IPS-18a (cell line): Measurements from ENCODE around the gene TDRKH.

Experiments used
- H3K27ac ChIP-seq: one replicate; pipeline ENCODE4 v1.5.1; 2013; ENCODE audit warnings: low read length
- H3K27me3 ChIP-seq: one replicate; pipeline ENCODE4 v1.6.1; 2013; ENCODE audit warnings: mild to moderate bottlenecking, low read length; ENCODE audit not compliant: control insufficient read depth, insufficient read depth
- H3K36me3 ChIP-seq: one replicate; pipeline ENCODE4 v1.6.1; 2013; ENCODE audit warnings: low read depth, low read length; ENCODE audit not compliant: control insufficient read depth
- H3K4me1 ChIP-seq: one replicate; pipeline ENCODE4 v1.6.1; 2013; ENCODE audit warnings: low read depth, low read length; ENCODE audit not compliant: control insufficient read depth
- H3K4me3 ChIP-seq: one replicate; pipeline ENCODE4 v1.5.1; 2013; ENCODE audit warnings: low read length
- H3K9ac ChIP-seq: one replicate; pipeline ENCODE4 v1.6.1; 2013; ENCODE audit warnings: mild to moderate bottlenecking, low read length, moderate library complexity
- H3K9me3 ChIP-seq: one replicate; pipeline ENCODE4 v1.6.1; 2013; ENCODE audit warnings: low read depth, low read length; ENCODE audit not compliant: control insufficient read depth

TDRKH gene

DNA sequence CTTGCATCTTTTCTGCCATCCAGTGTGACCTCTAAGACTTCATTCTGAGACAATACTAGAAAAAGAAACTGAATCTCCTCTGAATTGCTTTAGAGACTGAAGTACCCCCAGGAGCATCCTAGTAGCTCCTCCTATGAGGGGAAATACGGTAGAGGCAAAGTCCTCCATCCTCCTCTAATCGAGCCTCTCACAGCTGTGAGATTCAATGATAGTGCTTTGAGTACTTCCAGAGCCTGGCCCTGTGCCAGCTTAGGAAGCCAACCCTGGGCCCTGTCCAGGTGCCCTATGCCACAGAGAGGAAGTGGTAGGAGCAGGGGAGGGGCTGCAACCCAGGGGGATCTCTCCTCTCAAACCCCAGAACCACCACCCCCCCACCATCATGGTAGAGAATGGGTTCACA, 30.6 kb upstream of the TDRKH start:
- Histone ChIP-seq H3K9ac (no peak overlapping the region), H3K9me3 (no peaks in the 10 kb centered on the region), H3K27ac (no peak overlapping the region), H3K27me3 (no peaks in the 10 kb centered on the region), H3K4me3 (no peak overlapping the region), H3K36me3 (no peaks in the 10 kb centered on the region), H3K4me1 (peaks cover 8% of the 10 kb centered on the region)

- Histone ChIP-seq H3K27me3 (no peaks in the 10 kb centered on the region), H3K4me1 (peaks cover 4% of the 10 kb centered on the region), H3K4me3 (no peak overlapping the region), H3K9me3 (no peaks in the 10 kb centered on the region), H3K27ac (no peak overlapping the region), H3K36me3 (no peaks in the 10 kb centered on the region), H3K9ac (no peak overlapping the region)
Observed at GRCh38 chr1:151819976-151820623, 29.8 kb upstream of the TDRKH start.

DNA sequence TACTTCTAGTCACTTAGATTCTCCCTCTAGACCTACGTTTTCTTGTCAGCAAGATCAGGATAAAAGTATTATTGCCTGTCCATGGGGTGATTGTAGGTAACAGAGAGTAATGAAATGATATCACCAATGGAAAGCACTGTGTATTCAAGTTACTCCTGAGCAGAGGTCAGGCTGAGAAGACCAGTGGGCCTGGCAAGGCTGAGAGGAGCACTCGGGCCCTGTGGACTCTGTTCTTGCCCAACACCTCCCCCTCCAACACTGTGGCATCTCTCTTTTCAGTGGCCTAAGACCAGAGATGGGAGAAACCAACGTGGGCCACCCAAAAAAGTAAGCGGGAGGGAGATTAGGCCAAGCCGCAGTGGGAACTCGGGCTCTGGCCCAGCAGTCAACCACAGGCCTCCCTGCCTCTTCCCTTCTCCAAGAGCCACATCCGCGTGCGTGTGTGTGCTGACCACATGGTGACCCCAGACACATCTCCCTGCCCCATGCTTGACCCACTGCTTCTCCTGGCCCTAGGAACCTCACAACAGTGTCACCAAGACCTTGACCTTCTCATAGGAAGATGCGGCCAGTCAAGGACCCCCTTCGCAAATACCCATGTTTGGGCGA, 29.0 kb upstream of the TDRKH start:
- no peak overlapping the region for H3K9ac ChIP-seq
- no peaks in the 10 kb centered on the region for H3K9me3 ChIP-seq
- no peak overlapping the region for H3K4me3 ChIP-seq
- no peak overlapping the region for H3K27ac ChIP-seq
- H3K4me1 ChIP-seq = peaks cover 4% of the 10 kb centered on the region
- no peaks in the 10 kb centered on the region for H3K36me3 ChIP-seq
- no peaks in the 10 kb centered on the region for H3K27me3 ChIP-seq

- Histone ChIP-seq H3K36me3 (no peaks in the 10 kb centered on the region), H3K4me3 (no peak overlapping the region), H3K9ac (no peak overlapping the region), H3K4me1 (peaks cover under 1% of the 10 kb centered on the region), H3K9me3 (no peaks in the 10 kb centered on the region), H3K27me3 (no peaks in the 10 kb centered on the region), H3K27ac (no peak overlapping the region)
Observed at GRCh38 chr1:151817353-151817730, 27.0 kb upstream of the TDRKH start.

DNA sequence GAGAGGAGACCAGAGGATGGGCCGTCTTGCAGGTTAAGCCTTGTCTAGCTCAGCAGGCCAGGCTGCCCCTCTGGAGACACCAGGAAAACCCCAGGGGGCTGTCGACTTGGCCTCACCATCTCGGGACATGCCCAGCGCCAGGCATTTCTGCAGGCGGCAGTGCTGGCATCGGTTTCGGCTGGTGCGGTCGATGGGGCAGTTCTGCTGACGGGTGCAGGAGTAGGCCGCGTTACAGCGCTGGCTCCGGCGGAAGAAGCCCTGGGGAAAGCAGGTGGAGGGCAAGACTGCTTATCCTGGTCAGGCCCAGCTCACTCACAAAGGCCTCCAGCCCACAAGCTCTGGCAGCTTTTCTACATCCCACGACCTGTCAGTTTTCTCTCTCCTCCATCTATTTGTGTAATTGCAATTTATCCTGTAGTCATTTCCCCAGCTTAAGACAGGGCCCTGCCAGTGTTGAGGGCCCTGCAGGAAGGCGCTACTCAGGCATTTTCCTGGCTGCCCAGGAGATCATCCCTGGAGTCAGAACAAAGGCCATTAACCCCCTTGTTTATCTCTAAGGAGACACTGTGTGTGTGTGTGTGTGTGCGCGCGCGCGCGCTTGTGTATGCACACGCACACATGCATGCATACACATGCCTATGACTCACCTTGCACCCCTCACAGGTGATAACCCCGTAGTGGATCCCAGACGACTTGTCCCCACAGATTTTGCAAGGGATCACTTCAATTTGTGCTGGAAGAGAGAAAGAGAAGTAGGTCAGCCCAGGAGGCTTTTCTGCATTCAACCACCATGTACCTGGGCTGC, 26.4 kb upstream of the TDRKH start:
- H3K27ac ChIP-seq = no peak overlapping the region

GRCh38 chr1:151815716-151816327, 25.5 kb upstream of the TDRKH start:
- no peaks in the 10 kb centered on the region for H3K27me3 ChIP-seq
- H3K36me3 ChIP-seq = no peaks in the 10 kb centered on the region
- no peak overlapping the region for H3K27ac ChIP-seq
- H3K4me1 ChIP-seq = no peaks in the 10 kb centered on the region
- H3K4me3 ChIP-seq = no peak overlapping the region
- H3K9me3 ChIP-seq = no peaks in the 10 kb centered on the region
- H3K9ac ChIP-seq = no peak overlapping the region

More for the DNA sequence above, 26.4 kb upstream of the TDRKH start:
- H3K4me1 ChIP-seq = no peaks in the 10 kb centered on the region
- no peaks in the 10 kb centered on the region for H3K9me3 ChIP-seq
- no peak overlapping the region for H3K4me3 ChIP-seq
- H3K36me3 ChIP-seq = no peaks in the 10 kb centered on the region
- H3K9ac ChIP-seq = no peak overlapping the region
- no peaks in the 10 kb centered on the region for H3K27me3 ChIP-seq

- no peak overlapping the region for H3K27ac ChIP-seq
Observed at GRCh38 chr1:151814971-151815545, 24.8 kb upstream of the TDRKH start.

GRCh38 chr1:151814426-151814825, 24.1 kb upstream of the TDRKH start:
- Histone ChIP-seq H3K4me1 (no peaks in the 10 kb centered on the region), H3K27ac (no peak overlapping the region), H3K27me3 (no peaks in the 10 kb centered on the region), H3K9ac (no peak overlapping the region), H3K4me3 (no peak overlapping the region), H3K36me3 (no peaks in the 10 kb centered on the region), H3K9me3 (no peaks in the 10 kb centered on the region)

More at GRCh38 chr1:151814971-151815545, 24.8 kb upstream of the TDRKH start:
- Histone ChIP-seq H3K36me3 (no peaks in the 10 kb centered on the region), H3K27me3 (no peaks in the 10 kb centered on the region), H3K4me3 (no peak overlapping the region), H3K9me3 (no peaks in the 10 kb centered on the region), H3K9ac (no peak overlapping the region), H3K4me1 (no peaks in the 10 kb centered on the region)

DNA sequence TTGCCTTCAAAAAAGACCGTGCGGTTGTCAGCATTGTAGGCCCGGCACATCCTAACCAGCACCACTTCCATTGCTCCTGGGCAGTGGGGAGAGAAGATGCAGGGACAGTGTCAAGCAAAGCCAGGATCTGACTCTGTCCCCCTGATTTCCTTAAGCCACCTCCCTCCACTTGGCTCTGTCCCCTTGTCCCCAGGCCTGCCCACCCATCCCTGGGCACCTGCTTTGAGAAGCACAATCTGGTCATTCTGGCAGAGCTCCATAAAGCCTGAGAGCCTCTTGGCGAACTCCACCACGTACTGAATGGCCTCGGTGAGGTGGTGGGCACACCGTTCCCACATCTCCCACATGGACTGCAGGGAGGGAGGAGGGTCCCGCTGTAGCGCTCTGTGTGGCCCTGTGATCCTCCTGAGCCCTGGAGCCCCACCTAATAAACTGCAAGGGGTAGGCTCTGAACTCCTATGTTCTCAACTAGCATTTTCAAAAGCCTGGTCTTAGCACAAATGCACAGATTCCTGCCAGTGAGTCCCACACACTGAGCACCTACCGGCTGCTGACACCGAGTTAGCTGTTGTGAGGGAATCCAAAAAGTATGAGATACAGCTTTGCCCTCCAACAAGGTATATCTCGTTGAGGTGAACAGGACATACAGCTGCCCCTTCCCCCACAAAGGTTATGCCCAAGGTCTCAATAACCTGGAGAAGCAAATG, 23.1 kb upstream of the TDRKH start:
- H3K36me3 ChIP-seq = no peaks in the 10 kb centered on the region
- H3K9ac ChIP-seq = no peak overlapping the region
- H3K4me1 ChIP-seq = no peaks in the 10 kb centered on the region
- H3K9me3 ChIP-seq = no peaks in the 10 kb centered on the region
- no peaks in the 10 kb centered on the region for H3K27me3 ChIP-seq
- no peak overlapping the region for H3K27ac ChIP-seq
- H3K4me3 ChIP-seq = no peak overlapping the region

DNA sequence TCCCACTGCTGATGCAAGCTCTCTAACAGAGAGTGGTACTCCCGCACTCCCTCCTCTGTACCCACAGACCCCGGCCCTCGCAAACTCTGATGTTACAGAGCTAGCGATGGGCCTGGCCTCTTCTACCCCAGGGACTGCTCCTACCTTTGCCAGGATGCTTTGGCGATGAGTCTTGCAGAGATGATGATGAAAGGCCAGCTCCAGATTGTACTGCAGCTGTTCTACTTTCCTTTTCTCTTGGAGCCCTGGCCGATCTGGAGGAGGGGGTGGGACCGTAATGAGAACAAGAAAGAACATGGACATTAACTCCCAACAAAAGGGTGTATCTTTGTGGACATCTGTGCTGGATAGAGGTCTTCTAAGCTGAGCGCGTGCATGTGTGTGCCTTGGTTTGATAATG, 20.9 kb upstream of the TDRKH start:
- no peak overlapping the region for H3K27ac ChIP-seq
- no peak overlapping the region for H3K9ac ChIP-seq
- H3K4me3 ChIP-seq = no peak overlapping the region
- no peaks in the 10 kb centered on the region for H3K9me3 ChIP-seq
- H3K4me1 ChIP-seq = no peaks in the 10 kb centered on the region
- H3K36me3 ChIP-seq = no peaks in the 10 kb centered on the region
- no peaks in the 10 kb centered on the region for H3K27me3 ChIP-seq
